HT-29 (cell line): ENCODE measurements around the gene AIDA. TPM values are rescaled to one million over a fixed set of nuclear protein-coding genes. Genes with fewer than 3 reads are reported as not detected.
"Not testable (repeated sequence)": the region's sequence is repeated elsewhere in the genome, so short reads cannot be mapped to it uniquely, and the experiment has no call there.

ENCODE experiments used
- DNase-seq: peaks from one replicate; pipeline ENCODE4 v3.0.0-alpha.2; 2015; ENCODE audit warnings: low spot score
- total RNA-seq: library from RNA; depleted of rRNA; stranded (reverse); fragments of >200 nt; shearing (Covaris generic); gene quantifications from 2 replicates; pipeline ENCODE4 v1.2.3, GENCODE V29; 2014; rRNA removed

The AIDA gene, protein sequence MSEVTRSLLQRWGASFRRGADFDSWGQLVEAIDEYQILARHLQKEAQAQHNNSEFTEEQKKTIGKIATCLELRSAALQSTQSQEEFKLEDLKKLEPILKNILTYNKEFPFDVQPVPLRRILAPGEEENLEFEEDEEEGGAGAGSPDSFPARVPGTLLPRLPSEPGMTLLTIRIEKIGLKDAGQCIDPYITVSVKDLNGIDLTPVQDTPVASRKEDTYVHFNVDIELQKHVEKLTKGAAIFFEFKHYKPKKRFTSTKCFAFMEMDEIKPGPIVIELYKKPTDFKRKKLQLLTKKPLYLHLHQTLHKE
- 9.3 and 10.6 TPM in 2 replicates for total RNA-seq

DNA sequence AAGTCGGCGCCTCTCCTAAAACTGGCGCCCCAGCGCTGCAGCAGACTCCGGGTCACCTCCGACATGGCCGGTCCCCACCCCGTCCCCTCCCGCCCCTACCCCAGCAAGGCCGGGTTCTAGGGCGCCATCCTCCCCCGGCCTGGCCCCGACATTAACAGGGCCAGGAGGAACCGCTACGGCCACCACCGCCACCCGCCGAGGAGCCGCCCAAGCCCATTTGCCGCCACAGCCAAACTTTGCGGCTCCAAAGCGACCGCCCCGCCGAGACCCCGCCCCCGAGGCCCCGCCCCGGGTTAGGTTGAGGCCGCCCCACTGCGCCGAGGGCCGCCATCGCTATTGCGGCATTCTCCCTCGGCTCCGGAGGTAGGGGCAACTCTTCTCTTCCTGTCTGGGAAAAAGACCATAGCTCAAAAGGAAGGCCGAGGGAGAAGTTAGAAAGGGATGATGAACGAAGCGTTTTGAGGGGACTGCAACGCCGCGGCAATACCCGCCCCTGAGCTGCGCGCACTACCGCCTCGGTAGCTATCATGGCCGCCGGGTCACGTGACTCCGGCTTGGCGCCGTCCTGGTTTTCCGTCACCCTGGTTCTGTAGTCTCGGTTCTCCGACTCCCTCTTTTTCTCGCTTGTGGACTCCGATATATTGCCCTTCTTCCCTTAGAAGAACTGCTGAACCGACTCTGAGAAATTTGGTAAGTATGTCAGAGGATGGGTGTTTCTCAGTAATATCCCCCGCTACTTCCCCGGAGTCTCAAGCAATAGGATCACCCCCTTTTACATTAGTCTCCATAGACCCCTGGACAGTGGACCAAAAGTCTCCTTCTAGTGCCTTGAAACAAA, at the start of gene AIDA, which contains the start of gene BROX:
Gene AIDA, minus strand, starts transcription at position 239 of the 838 bp plus-strand sequence. Its CDS starts 174 bp downstream, at position 65.
Gene BROX, plus strand, starts transcription at position 312 of the 838 bp plus-strand sequence. CDS start 3,136 bp downstream, outside the sequence.
- DNase-seq = peak; percentile 87

DNA sequence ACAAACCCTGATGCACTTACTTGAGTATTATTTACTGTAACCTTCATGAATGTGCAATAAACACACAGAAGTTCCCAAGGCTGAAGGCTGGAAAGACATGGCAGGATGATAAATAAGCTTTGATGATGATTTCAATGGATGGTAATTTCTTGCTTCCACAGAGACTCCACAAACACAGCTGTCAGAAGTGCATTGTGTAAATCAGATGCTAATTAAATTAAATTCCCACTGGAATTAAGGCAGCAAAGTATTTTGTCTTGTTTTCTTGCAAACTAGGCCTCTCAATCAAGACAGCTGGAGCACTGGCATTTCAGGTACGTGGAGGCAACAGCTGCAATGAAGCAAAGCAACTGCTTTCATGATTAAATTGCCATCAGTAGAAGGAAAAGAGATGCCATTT, 48.8 kb upstream of the AIDA start:
- no peak for DNase-seq

DNA sequence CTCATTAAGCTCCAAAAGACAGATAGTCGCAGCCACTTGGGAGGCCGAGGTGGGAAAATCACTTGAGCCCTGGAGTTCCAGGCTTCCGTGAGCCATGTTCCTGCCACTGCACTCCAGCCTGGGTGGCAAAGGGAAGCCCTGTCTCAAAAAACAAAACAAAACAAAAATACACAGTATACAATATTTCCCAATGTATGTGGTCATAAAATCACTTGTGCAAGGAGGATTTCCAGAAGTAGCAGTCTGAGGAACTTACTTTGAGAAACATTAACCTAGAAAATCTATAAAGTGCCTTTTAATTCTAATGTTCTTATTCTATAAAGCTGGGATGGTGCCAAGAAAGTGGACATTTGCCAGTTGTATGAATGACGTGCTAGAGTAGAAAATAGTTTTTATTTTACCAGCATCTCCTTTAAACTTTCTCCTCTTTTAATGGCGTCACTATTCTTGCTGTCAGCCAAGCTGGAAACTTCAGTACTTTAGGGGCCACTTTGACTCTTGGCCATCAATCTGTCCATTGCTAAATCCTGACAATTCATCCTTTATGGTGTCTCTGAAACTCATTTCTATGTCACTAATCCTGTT, 47.3 kb upstream of the AIDA start:
- no peak for DNase-seq

DNA sequence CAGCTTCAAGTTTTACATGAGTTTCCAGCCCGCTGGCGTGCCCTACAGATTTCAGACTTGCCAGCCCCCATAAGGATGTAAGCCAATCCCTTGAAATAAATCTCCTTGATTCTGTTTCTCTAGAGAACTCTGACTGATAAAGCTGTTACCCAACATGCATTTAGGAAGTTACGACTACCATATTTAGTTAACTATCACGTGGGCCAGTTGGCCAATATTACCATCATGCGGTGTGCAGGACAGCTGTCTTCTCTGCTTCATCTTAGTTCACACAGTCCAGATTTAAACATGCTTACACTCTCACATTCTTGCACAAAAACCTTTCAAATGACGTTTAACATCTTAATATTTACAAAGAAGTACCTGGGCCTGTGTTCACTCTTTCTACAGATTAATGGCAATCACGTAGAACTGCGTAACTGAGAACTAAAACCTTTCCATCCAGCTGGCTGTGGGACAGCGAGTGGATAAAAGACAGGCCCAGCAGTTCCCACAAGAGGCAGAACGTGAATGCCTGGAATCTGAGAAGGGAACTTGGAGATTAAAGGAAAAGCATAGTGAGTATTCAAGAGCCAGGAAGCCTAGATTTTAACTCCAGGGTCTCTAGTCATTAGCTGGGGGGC, 45.5 kb upstream of the AIDA start:
- DNase-seq = no peak

DNA sequence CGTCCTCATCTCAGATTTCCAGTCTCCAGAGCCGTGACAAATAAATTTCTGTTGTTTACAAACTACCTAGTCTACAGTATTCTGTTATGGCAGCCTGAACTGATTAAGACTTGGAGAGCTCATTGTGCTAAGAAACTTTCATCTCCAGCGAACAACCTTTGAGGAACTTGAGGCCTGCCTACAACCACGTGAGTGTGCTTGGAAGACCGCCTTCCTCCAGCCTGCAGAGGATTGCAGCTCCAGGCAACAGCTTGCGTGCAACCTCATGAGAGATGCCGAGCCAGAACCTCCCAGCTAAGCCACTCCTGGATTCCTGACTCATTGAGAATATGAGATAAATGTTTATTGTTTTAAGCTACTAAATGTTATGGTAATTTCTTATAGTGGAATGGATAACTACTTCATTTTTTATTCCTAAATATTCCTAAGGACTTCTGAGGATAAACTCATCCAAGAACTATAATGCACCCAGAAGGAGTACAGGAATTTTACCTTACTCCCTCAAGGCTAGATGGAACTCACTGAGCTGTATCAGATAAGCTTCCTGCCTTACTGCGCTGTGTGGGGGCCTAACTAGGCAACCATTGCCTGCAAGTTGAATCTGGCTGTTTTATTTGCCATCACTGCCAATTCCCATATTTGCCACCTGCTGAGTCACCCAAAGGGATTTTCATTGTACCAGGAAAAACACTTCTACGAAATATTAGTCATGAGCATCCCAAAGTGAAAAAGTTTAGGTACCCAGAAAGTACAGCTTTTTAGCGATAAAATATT, 42.3 kb upstream of the AIDA start:
- DNase-seq = no peak

DNA sequence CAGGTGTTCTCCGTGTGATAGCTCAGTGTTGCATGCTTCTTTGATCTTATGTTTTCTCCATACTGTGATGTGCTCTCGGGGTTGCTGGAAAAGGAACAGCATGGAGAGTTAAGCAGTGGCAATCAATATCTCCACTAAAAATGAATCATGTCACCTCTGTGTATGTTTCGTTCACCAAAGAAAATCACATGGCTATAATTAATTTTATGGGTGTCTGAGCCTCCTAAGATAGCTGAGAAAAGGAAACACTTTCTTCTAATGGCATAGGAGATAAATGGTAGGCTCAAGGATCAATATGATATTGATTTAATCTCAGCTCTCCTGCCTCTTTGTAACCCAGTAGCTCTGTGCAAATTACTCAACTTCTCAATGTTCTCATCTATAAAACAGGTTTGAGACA, 39.0 kb upstream of the AIDA start:
- DNase-seq = no peak

DNA sequence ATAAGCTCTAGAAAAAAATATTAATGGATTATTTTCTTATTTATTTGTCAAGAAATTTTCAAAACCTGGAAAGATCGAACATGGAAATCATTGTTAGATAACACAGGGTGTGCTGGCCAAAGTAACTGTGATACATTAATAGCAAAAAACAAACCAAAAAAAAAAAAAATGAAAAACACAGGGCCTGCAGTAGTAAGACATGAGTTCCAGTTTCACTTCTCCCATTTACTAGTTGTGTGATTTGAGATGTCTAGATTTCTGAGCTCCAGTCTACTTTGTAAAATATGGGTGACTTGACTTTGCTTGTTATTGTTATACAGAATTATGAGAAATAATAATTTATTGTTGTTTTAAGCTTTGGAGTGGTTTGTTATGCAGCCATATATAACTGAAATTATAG, 38.4 kb upstream of the AIDA start:
- DNase-seq = no peak

DNA sequence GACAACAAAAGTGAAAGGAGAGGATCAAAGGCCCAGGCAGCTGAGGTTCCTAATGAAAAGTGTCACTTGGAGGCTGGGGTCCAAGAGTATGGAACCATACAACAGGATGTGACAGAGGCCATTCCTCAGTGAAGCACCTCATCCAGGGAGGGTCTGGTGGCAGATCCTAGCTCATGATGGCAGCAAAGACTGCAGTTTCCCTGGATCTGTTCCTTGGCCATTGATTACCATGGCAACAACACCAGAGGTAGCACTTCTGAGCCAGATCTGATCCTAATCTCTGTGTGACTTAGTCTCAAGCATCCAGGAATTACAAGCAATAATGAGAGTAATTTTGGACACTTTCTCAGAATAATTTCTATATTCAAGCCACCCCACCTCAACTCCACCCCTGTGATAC, 37.6 kb upstream of the AIDA start:
- no peak for DNase-seq

DNA sequence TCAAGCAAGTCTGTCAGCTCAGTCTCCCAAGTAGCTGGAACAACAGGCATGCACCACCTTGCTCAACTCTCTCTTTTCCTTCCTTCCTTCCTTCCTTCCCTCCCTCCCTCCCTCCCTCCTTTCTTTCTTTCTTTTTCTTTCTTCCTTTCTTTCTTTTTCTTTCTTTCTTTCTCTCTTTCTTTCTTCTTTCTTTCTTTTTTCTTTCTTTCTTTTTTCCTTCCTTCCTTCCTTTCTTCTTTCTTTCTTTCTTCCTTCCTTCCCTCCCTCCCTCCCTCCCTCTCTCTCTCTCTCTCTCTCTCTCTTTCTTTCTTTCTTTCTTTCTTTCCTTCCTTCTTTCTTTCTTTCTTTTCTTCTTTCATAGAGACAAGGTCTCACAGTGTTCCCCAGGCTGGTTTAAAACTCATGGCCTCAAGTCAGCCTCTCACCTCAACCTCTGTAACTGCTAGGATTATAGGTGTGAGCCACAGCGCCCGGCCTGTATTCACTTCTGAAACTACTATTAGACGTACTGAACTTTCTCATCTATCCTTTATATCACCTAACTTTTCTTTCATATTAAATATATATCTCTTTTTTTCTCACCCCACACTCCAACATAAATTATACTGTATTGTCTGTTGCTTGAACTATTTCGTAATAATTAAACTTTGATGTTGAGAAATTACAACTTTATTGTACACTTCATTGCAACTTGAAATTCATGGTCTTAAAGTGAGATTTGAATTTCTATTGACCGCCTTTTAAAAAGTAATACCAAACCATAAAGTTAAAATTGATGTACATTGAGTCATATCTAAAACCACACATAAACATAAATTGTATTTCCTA, 29.6 kb upstream of the AIDA start:
- DNase-seq = not testable (repeated sequence)

DNA sequence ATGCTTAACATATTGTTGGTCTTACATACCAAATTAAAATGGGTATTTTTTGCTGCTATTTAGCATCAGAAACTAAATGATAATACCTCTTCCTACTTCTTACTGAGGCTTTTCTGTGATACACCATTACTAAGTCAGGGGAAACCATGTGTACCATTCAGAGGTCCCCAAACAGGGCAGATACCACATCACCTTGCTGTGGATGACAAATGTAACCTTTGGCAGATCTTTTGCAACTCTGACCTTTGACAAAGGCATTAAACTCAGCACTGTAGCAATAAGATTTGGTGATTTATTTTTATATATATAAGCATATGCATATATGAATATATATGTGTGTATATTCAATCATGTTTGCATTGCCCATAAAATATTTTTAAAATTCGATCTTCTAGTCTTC, 27.6 kb upstream of the AIDA start:
- no peak for DNase-seq

DNA sequence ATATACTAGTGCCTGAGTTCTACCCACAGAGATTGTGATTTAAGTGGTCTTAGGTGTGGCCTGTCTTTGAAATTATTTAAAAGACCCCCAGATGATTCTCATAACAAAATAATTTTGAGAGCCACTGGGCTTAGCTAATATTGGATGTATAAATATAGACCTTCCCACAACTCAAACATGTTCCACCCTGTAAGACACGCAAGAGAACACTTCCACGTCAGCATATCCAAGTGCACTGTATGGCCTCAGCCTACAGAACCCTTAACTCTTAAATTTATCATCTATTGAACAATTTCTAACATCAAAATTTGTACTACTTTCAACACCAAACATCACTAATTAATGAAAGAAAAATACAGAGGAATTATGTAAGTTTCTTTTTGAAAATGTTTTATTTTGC, 27.2 kb upstream of the AIDA start:
- no peak for DNase-seq

DNA sequence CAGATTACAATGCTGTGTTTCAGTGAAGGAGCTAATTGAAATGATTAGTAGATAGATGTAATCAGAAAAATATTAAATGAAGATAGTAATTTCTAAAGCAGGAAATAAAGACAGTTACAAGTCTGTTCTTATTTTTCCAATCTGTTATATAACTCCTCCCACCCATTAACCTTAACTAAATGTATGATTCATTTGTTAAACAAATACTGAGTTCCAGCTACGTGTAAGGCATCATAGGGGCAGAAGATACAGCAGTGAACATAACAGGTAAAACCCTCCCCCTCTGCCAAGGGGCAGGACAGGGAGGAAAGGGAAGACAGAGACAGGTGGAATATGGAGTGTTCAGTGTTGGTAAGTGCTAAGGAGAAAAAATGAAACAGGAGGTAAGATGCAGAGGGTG, 24.7 kb upstream of the AIDA start, which contains the start of gene FAM177B:
Gene FAM177B, plus strand, starts transcription at position 231 of the 400 bp plus-strand sequence. CDS start 9,344 bp downstream, outside the sequence.
- DNase-seq = peak; percentile 62

DNA sequence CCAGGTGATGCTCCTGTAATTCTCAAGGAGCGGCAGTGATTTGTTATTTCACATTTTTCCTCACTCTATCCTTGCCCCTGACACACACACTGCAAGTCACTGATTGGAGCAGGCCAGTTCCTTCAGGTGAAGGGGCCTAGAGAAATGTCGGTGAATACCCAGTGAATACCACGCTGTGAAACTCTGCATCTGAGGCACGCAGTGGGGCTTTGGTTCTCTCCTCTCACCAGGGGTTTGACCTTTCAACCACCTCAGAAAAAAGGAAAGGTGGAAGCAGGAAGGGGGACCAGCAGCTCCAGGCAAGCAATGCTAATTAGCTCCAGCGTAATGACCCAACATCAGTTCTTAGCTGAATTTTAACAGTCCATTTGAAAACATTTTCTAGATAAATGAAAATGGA, 24.2 kb upstream of the AIDA start:
- DNase-seq = no peak

DNA sequence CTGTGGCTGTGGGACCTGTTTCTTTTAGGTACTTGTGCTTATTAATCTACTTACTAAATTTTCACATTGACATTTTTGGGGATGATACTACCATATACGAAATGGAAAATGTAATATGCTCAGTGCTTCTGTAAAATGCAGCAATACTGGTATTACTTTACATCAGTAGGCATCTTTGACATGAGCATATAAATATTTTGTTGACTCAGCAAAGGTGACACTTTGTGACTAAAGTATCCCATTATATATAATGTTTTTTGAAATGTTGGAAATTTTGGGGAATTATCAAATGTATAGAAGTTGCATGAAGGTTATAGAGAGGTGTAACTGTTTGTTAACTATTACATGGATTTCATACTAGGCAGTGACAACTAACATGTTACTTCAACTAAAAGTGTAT, 22.4 kb upstream of the AIDA start:
- no peak for DNase-seq

DNA sequence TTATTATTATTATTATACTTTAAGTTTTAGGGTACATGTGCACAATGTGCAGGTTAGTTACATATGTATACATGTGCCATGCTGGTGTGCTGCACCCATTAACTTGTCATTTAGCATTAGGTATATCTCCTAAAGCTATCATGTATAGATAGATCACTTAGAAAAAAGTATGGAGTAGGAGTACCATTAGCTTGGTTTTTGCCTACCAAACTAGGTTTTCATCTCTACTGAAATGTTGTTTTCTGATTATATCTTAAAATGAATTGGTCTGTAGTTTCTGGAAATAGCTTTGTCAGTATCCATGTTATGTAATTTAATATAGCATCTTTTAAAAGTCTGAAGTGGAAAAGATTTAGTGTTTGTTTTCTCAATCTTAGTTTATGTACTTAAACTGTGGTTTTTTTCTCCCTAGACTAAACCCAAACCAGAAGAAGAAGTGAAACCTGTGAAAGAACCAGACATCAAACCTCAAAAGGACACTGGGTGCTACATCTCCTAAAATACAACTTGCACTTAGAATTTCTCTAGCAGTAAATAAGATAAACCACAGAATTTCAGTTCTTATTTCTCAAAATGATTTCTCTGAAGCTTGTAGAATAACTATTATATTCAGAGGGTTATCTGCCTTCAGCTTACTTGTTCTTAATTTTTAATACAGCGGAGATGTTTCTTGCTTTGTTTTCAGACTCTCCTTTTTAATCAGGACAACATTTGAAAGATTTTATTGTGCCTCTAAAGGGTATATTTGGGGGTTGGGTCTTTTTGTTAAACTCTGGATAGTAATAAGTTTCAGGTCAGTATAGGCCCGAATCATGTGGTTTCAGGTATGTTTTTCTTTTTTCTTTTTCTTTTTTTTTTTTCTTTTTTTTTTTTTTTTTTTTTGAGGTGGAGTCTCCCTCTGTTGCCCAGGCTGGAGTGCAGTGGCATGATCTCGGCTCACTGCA, 20.2 kb upstream of the AIDA start:
- no peak for DNase-seq

DNA sequence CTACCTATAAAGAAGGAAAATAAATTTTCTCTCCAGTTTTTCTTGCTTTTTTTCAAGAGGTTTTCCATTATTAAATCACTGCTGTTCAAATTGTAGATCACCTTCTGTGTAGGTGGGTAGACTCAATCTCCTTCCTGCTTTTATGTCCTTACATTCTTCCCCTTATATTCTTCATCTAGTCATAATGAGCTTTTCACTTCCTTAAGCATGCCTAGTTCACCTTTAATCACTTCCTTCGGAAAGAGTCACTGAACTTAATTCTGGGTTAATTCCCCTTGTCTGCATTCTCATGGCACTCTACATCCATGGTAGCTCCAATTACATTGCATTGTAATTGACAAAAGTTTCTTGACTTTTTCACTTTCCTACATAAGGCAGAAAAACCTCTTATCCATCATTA, 18.6 kb upstream of the AIDA start:
- DNase-seq = no peak

DNA sequence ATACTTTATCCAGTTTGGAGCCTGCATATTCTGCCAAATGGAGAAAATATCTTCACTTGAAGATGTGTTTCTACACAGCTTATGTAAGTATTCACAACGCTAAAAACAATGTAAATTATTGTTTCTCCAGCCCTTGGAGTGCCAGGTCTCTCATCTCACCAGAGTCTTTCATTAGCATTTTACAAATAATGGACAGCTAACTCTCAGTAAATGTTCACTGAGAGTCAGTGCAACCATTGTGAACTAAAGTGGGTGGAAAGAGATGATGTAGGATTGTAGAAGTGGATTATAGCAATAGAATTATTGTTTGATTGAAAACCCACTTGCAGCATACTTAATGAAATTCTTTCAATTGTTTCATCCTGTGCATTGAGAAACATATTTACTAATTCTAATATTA, 16.5 kb upstream of the AIDA start:
- DNase-seq = no peak

DNA sequence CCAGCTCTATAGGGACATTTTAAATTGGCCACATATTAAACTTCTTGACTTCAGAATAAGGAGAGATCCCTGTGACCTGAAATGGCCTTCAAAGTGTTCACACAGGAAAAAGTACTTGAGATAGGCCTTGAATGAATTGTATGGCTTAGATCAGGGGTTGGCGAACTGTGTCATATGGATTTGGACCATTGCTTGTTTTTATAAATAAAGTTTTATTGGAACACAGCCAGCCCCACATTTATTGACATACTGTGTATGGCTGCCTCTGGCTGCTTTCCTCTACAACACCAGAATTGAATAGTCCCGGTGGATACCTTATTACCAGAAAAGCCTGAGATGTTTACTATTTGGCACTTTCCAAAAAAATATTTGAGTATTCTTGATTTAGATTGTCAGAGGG, 4.1 kb upstream of the AIDA start:
- no peak for DNase-seq
